ENCODE data around the gene GABRP.

GRCh38 chr5:170756691-170757090 lies 26.8 kb upstream of the GABRP start:
- TF ChIP-seq, protein P1, sequence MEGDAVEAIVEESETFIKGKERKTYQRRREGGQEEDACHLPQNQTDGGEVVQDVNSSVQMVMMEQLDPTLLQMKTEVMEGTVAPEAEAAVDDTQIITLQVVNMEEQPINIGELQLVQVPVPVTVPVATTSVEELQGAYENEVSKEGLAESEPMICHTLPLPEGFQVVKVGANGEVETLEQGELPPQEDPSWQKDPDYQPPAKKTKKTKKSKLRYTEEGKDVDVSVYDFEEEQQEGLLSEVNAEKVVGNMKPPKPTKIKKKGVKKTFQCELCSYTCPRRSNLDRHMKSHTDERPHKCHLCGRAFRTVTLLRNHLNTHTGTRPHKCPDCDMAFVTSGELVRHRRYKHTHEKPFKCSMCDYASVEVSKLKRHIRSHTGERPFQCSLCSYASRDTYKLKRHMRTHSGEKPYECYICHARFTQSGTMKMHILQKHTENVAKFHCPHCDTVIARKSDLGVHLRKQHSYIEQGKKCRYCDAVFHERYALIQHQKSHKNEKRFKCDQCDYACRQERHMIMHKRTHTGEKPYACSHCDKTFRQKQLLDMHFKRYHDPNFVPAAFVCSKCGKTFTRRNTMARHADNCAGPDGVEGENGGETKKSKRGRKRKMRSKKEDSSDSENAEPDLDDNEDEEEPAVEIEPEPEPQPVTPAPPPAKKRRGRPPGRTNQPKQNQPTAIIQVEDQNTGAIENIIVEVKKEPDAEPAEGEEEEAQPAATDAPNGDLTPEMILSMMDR (IDR thresholded peaks at IDR 0.05; ENCODE audit: low read depth, low read length) = no peak
- no peak for TF ChIP-seq EZH2phosphoT487 (IDR thresholded peaks at IDR 0.05; ENCODE audit: low read depth)

All from OCI-LY3 (cell line).